OCI-LY1 (cell line): ENCODE data around the gene FGG.

Source experiments
- H2AFZ ChIP-seq: fragments of 200-600 bp; sonication (generic), shearing (Covaris generic); 2 replicates; pipeline ENCODE4 v1.6.0; 2014; ENCODE audit warnings: antibody characterized with exemption, mild to moderate bottlenecking, low read length
- H3F3A ChIP-seq: fragments of 200-600 bp; sonication (generic), shearing (Covaris generic); 2 replicates; pipeline ENCODE4 v1.6.0; 2014; ENCODE audit warnings: mild to moderate bottlenecking, antibody characterized with exemption, low read length, moderate library complexity; ENCODE audit not compliant: insufficient read depth
- H3K27ac ChIP-seq: fragments of 200-600 bp; sonication (generic); 2 replicates; pipeline ENCODE4 v1.5.1; 2014; ENCODE audit warnings: low read length, mixed run types, mild to moderate bottlenecking, low read depth; ENCODE audit not compliant: poor library complexity, severe bottlenecking
- H3K27me3 ChIP-seq: fragments of 200-600 bp; sonication (generic); 2 replicates; pipeline ENCODE4 v1.6.0; 2014; ENCODE audit warnings: antibody characterized with exemption, mild to moderate bottlenecking, low read length, moderate library complexity; ENCODE audit not compliant: insufficient read depth
- H3K36me3 ChIP-seq: fragments of 200-600 bp; sonication (generic); 2 replicates; pipeline ENCODE4 v1.6.1; 2014; ENCODE audit warnings: mild to moderate bottlenecking, antibody characterized with exemption, low read length, moderate library complexity, mixed read lengths; ENCODE audit not compliant: insufficient read depth
- H3K4me1 ChIP-seq: fragments of 200-600 bp; sonication (generic); 2 replicates; pipeline ENCODE4 v1.5.1; 2014; ENCODE audit warnings: mild to moderate bottlenecking, low read length, moderate library complexity; ENCODE audit not compliant: insufficient read depth, severe bottlenecking
- H3K4me2 ChIP-seq: fragments of 200-600 bp; sonication (generic), shearing (Covaris generic); 2 replicates; pipeline ENCODE4 v1.6.1; 2014; ENCODE audit warnings: low read length
- H3K4me3 ChIP-seq: fragments of 200-600 bp; sonication (generic); 2 replicates; pipeline ENCODE4 v1.5.1; 2014; ENCODE audit warnings: low read length, low read depth, mild to moderate bottlenecking, mixed read lengths; ENCODE audit not compliant: poor library complexity, severe bottlenecking
- H3K79me2 ChIP-seq: fragments of 200-600 bp; shearing (Covaris generic); 2 replicates; pipeline ENCODE4 v1.6.1; 2016; ENCODE audit warnings: mixed run types, low read length, mixed read lengths; ENCODE audit not compliant: insufficient read depth
- H3K9ac ChIP-seq: fragments of 200-600 bp; sonication (generic), shearing (Covaris generic); 2 replicates; pipeline ENCODE4 v1.6.1; 2014; ENCODE audit warnings: mild to moderate bottlenecking, low read length, mixed read lengths
- H3K9me2 ChIP-seq: fragments of 200-600 bp; sonication (generic), shearing (Covaris generic); 2 replicates; pipeline ENCODE4 v1.6.1; 2014; ENCODE audit warnings: low read depth, mild to moderate bottlenecking, low read length, mixed read lengths
- H3K9me3 ChIP-seq: fragments of 200-600 bp; shearing (Covaris generic); 2 replicates; pipeline ENCODE4 v1.6.1; 2014; ENCODE audit warnings: low read length, mixed read lengths
- H4K20me1 ChIP-seq: fragments of 200-600 bp; sonication (generic), shearing (Covaris generic); 2 replicates; pipeline ENCODE4 v1.6.0; 2016; ENCODE audit warnings: mild to moderate bottlenecking, low read length; ENCODE audit not compliant: insufficient read depth
- CTCF ChIP-seq: fragments of 200-600 bp; sonication (generic), shearing (Covaris generic); IDR thresholded peaks from 2 replicates; pipeline ENCODE4 v1.5.1; 2017; ENCODE audit warnings: mild to moderate bottlenecking, antibody characterized with exemption, low read length, moderate library complexity, mixed read lengths
- EZH2 ChIP-seq: fragments of 200-600 bp; sonication (generic), shearing (Covaris generic); IDR thresholded peaks from 2 replicates; pipeline ENCODE4 v1.8.0; 2017; ENCODE audit warnings: borderline replicate concordance, mixed run types, mild to moderate bottlenecking, antibody characterized with exemption, low read length, moderate library complexity, mixed read lengths

FGG gene

GRCh38 chr4:154562697-154563254 lies 49.7 kb downstream of the FGG start, which contains the start of gene FGB:
TSS of gene FGB (plus strand) at chr4:154563011. CDS start at chr4:154563019, 8 bp downstream.
- Histone ChIP-seq H3K9me3 (no peaks in the 10 kb centered on the region), H3K9ac (no peak within 1 kb of the TSS), H3F3A (no peaks in the 10 kb centered on the region), H4K20me1 (no peaks in the 10 kb centered on the region), H3K4me1 (no peaks in the 10 kb centered on the region), H3K36me3 (no peaks in the 10 kb centered on the region), H3K4me2 (no peak within 1 kb of the TSS), H3K4me3 (no peak within 1 kb of the TSS), H3K27me3 (no peaks in the 10 kb centered on the region), H3K79me2 (no peaks in the 10 kb centered on the region), H3K27ac (no peak within 1 kb of the TSS), H3K9me2 (no peaks in the 10 kb centered on the region), H2AFZ (no peak within 1 kb of the TSS)
- TF ChIP-seq EZH2 (no peak), CTCF (no peak)

- H4K20me1 ChIP-seq = no peaks in the 10 kb centered on the region
- no peak overlapping the region for H3K9ac ChIP-seq
- no peaks in the 10 kb centered on the region for H3K4me1 ChIP-seq
- TF ChIP-seq CTCF (no peak), EZH2 (no peak)
- no peaks in the 10 kb centered on the region for H3K9me2 ChIP-seq
- no peak overlapping the region for H3K4me2 ChIP-seq
- H3K36me3 ChIP-seq = no peaks in the 10 kb centered on the region
- H2AFZ ChIP-seq = no peak overlapping the region
- H3K79me2 ChIP-seq = no peaks in the 10 kb centered on the region
- no peaks in the 10 kb centered on the region for H3F3A ChIP-seq
- H3K27me3 ChIP-seq = no peaks in the 10 kb centered on the region
- no peak overlapping the region for H3K4me3 ChIP-seq
- H3K27ac ChIP-seq = no peak overlapping the region
- no peaks in the 10 kb centered on the region for H3K9me3 ChIP-seq
Measured at GRCh38 chr4:154560824-154561231, 51.6 kb downstream of the FGG start.

GRCh38 chr4:154560419-154560801 lies 52.0 kb downstream of the FGG start:
- no peaks in the 10 kb centered on the region for H3K9me2 ChIP-seq
- H4K20me1 ChIP-seq = no peaks in the 10 kb centered on the region
- H3K4me1 ChIP-seq = no peaks in the 10 kb centered on the region
- H3K4me2 ChIP-seq = no peak overlapping the region
- H3K9ac ChIP-seq = no peak overlapping the region
- H3K27ac ChIP-seq = no peak overlapping the region
- no peaks in the 10 kb centered on the region for H3F3A ChIP-seq
- no peaks in the 10 kb centered on the region for H3K79me2 ChIP-seq
- no peak overlapping the region for H3K4me3 ChIP-seq
- no peak overlapping the region for H2AFZ ChIP-seq
- TF ChIP-seq CTCF (no peak), EZH2 (no peak)
- H3K9me3 ChIP-seq = no peaks in the 10 kb centered on the region
- no peaks in the 10 kb centered on the region for H3K36me3 ChIP-seq
- H3K27me3 ChIP-seq = no peaks in the 10 kb centered on the region
